Neural progenitor cell (in vitro differentiated cells): ENCODE data around the gene S100A12. TPM values are rescaled to one million over a fixed set of nuclear protein-coding genes. Genes with fewer than 3 reads are reported as not detected.

Source experiments
- DNase-seq: peaks from one replicate; pipeline ENCODE4 v3.0.0-alpha.2; 2016; ENCODE audit warnings: low spot score
- H2AFZ ChIP-seq: fragments of 200-600 bp; sonication (generic); replicated peaks from 2 replicates; pipeline ENCODE4 v1.6.1; 2016; ENCODE audit warnings: antibody characterized with exemption
- H3F3A ChIP-seq: fragments of 200-600 bp; sonication (generic); 2 replicates; pipeline ENCODE4 v1.6.1; 2016; ENCODE audit warnings: antibody characterized with exemption, low read depth
- H3K27ac ChIP-seq: fragments of 200-600 bp; sonication (generic); 2 replicates; pipeline ENCODE4 v1.5.1; 2016; ENCODE audit warnings: mild to moderate bottlenecking
- H3K27me3 ChIP-seq: fragments of 200-600 bp; sonication (generic); 2 replicates; pipeline ENCODE4 v1.6.1; 2016; ENCODE audit warnings: mild to moderate bottlenecking, moderate library complexity
- H3K36me3 ChIP-seq: fragments of 200-600 bp; sonication (generic); 2 replicates; pipeline ENCODE4 v1.5.1; 2016
- H3K4me1 ChIP-seq: fragments of 200-600 bp; sonication (generic); 2 replicates; pipeline ENCODE4 v1.6.1; 2016; ENCODE audit warnings: mixed run types
- H3K4me2 ChIP-seq: fragments of 200-600 bp; sonication (generic); 2 replicates; pipeline ENCODE4 v1.6.1; 2016
- H3K4me3 ChIP-seq: fragments of 200-600 bp; sonication (generic); 2 replicates; pipeline ENCODE4 v1.5.1; 2016
- H3K79me2 ChIP-seq: fragments of 200-600 bp; sonication (generic); 2 replicates; pipeline ENCODE4 v1.6.1; 2016; ENCODE audit warnings: low read depth
- H3K9ac ChIP-seq: fragments of 200-600 bp; sonication (generic); 2 replicates; pipeline ENCODE4 v1.6.1; 2016
- H3K9me3 ChIP-seq: fragments of 200-600 bp; sonication (generic); 2 replicates; pipeline ENCODE4 v1.5.1; 2016; ENCODE audit warnings: low read depth
- H4K20me1 ChIP-seq: fragments of 200-600 bp; sonication (generic); 2 replicates; pipeline ENCODE4 v1.6.1; 2016; ENCODE audit warnings: low read depth
- H3K27ac Mint-ChIP-seq: 3 replicates; pipeline ENCODE4 v1.8.0; 2021; ENCODE audit warnings: mixed read lengths
- H3K27me3 Mint-ChIP-seq: 2 replicates; pipeline ENCODE4 v1.8.0; 2022; ENCODE audit warnings: low read depth, mild to moderate bottlenecking, inconsistent platforms, moderate library complexity, mixed read lengths; ENCODE audit not compliant: insufficient read depth
- H3K36me3 Mint-ChIP-seq: 3 replicates; pipeline ENCODE4 v1.8.0; 2021; ENCODE audit warnings: mixed read lengths
- H3K4me1 Mint-ChIP-seq: 3 replicates; pipeline ENCODE4 v1.8.0; 2021; ENCODE audit warnings: mixed read lengths
- H3K4me3 Mint-ChIP-seq: 3 replicates; pipeline ENCODE4 v1.8.0; 2021; ENCODE audit warnings: mild to moderate bottlenecking, moderate library complexity, mixed read lengths
- H3K9me3 Mint-ChIP-seq: 3 replicates; pipeline ENCODE4 v1.8.0; 2020; ENCODE audit warnings: mixed read lengths
- EZH2 ChIP-seq: fragments of 200-600 bp; sonication (generic); IDR thresholded peaks from 2 replicates; pipeline ENCODE4 v1.6.1; 2017; ENCODE audit warnings: antibody characterized with exemption, mild to moderate bottlenecking, moderate library complexity
- EZH2phosphoT487 ChIP-seq: fragments of 200-600 bp; sonication (generic); IDR thresholded peaks from 2 replicates; pipeline ENCODE4 v1.6.1; 2017; ENCODE audit warnings: antibody characterized with exemption
- total RNA-seq: library from RNA; depleted of rRNA; stranded (reverse); fragments of >200 nt; gene quantifications from 2 replicates; pipeline ENCODE4 v1.2.3, GENCODE V29; 2015; ENCODE audit warnings: low replicate concordance
- TF ChIP-seq, protein P1 (sequence below): fragments of 200-600 bp; sonication (generic); IDR thresholded peaks from 2 replicates; pipeline ENCODE4 v1.5.1; 2017; ENCODE audit warnings: antibody characterized with exemption, mild to moderate bottlenecking

The S100A12 gene
- total RNA-seq, 1 donor from 2014 or later = not detected

DNA sequence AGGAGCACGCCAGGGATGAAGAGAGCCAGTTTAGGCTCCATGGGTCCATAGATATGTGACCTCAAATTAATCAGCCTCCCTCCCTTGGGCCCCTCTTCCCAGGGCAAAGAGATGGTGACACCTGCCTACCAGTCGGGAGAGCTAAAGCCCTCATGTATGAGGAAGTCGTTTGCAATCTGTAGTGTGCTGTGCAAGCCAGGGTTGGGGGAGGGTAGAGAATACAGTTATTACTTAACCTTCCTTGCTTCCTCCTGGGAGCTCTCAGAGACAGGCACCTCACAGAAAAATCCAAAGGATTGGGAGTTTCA, 30.7 kb downstream of the S100A12 start:
- Mint-ChIP-seq H3K4me3 (no peak overlapping the region), H3K36me3 (no peaks in the 10 kb centered on the region), H3K9me3 (no peaks in the 10 kb centered on the region), H3K27me3 (peaks cover 6% of the 10 kb centered on the region), H3K27ac (no peak overlapping the region), H3K4me1 (no peaks in the 10 kb centered on the region)
- H3K36me3 ChIP-seq = no peaks in the 10 kb centered on the region
- no peak overlapping the region for H3K4me2 ChIP-seq
- DNase-seq = no peak
- no peak overlapping the region for H2AFZ ChIP-seq
- no peaks in the 10 kb centered on the region for H3K9me3 ChIP-seq
- no peaks in the 10 kb centered on the region for H3K79me2 ChIP-seq
- H3K27ac ChIP-seq = no peak overlapping the region
- no peaks in the 10 kb centered on the region for H3F3A ChIP-seq
- H3K4me1 ChIP-seq = no peaks in the 10 kb centered on the region
- no peak overlapping the region for H3K4me3 ChIP-seq
- H3K27me3 ChIP-seq = no peaks in the 10 kb centered on the region
- TF ChIP-seq EZH2phosphoT487 (no peak), EZH2 (no peak)
- TF ChIP-seq, protein P1, sequence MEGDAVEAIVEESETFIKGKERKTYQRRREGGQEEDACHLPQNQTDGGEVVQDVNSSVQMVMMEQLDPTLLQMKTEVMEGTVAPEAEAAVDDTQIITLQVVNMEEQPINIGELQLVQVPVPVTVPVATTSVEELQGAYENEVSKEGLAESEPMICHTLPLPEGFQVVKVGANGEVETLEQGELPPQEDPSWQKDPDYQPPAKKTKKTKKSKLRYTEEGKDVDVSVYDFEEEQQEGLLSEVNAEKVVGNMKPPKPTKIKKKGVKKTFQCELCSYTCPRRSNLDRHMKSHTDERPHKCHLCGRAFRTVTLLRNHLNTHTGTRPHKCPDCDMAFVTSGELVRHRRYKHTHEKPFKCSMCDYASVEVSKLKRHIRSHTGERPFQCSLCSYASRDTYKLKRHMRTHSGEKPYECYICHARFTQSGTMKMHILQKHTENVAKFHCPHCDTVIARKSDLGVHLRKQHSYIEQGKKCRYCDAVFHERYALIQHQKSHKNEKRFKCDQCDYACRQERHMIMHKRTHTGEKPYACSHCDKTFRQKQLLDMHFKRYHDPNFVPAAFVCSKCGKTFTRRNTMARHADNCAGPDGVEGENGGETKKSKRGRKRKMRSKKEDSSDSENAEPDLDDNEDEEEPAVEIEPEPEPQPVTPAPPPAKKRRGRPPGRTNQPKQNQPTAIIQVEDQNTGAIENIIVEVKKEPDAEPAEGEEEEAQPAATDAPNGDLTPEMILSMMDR = no peak
- H4K20me1 ChIP-seq = no peaks in the 10 kb centered on the region
- no peak overlapping the region for H3K9ac ChIP-seq

DNA sequence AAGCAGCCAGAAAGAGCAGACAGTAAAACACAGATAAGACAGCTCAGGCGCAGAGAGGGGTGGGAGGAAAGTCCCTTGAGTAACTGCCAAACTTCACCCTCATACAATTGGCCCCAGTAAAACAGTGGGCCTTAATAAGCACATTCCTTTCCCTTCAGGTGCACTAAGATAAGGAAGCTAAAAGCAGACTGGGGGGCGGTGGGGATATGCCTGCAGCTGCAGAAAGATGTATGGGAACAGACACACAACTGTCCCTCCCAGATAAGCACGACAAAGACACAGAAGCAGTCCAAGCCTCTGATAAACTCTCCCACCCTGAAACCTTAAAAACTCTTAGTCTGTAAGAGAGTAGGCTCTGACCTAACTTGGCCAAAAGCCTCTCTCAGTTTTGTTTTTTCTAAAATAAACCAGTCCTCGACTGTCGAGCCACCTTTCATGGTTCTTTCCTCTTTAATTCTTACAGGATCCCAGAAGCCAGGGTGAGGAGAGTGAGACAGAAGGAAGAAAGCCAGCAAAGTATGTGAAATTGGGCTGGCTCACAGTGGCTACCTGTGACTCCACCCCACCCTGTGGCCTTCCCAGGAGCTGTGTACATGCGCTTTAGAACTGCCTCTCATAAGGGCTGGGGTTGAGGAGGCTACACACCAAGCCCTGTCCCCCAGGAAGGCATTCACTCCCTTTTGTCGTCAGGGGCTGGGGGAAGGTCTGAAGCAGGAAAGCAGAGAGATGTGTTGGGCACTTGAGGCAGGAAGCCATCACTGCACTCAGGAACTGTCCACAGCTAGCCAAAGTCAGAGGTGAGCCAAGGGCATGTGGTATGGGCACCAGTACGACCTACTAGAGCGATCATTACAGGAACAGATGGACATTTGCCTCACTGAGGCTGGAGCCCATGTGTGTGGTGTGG, 31.4 kb downstream of the S100A12 start:
- no peak overlapping the region for H3K27ac Mint-ChIP-seq
- Histone ChIP-seq H3K27ac (no peak overlapping the region), H3K4me2 (no peak overlapping the region), H2AFZ (no peak overlapping the region), H3F3A (no peaks in the 10 kb centered on the region), H3K36me3 (no peaks in the 10 kb centered on the region), H3K9me3 (no peaks in the 10 kb centered on the region), H3K27me3 (no peaks in the 10 kb centered on the region), H4K20me1 (no peaks in the 10 kb centered on the region), H3K79me2 (no peaks in the 10 kb centered on the region), H3K9ac (no peak overlapping the region), H3K4me3 (no peak overlapping the region), H3K4me1 (no peaks in the 10 kb centered on the region)
- H3K36me3 Mint-ChIP-seq = no peaks in the 10 kb centered on the region
- H3K4me3 Mint-ChIP-seq = no peak overlapping the region
- peaks cover 5% of the 10 kb centered on the region for H3K27me3 Mint-ChIP-seq
- no peaks in the 10 kb centered on the region for H3K9me3 Mint-ChIP-seq
- TF ChIP-seq, protein P1 = no peak
- TF ChIP-seq EZH2 = no peak
- TF ChIP-seq EZH2phosphoT487 = no peak
- no peaks in the 10 kb centered on the region for H3K4me1 Mint-ChIP-seq
- DNase-seq = no peak

DNA sequence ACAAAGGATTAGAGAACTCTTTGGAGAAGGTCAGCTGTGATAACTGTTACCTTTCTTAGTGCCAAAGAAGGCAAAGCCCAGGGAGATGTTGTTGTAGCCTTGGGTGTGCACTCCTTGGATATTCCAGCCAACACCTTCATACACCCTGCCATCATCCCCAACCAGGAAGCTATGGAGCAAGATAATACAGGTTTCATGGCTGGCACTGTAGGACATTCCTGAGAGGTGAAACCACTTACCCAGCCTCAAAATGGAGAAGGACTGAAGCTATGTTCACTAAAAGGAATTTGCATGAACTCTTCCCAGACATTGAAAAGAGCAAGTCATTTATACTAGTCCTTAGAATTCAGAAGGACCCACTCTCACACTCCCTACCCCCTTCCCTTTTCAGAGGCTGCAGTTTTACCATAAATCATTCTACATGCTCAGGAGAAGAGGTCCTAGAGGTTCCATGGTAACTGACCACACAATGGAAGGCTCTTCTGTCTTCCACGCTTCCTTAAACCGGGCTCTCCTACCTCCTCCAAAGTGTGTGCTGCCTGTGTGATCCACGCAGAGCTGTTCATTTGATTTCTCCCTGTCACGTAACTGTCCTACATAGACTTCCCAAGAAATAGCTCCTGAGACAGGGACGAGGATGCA, 32.3 kb downstream of the S100A12 start:
- TF ChIP-seq, protein P1 = no peak
- no peak for TF ChIP-seq EZH2phosphoT487
- no peak for TF ChIP-seq EZH2
- H3K36me3 ChIP-seq = no peaks in the 10 kb centered on the region
- H3K27me3 ChIP-seq = no peaks in the 10 kb centered on the region
- H4K20me1 ChIP-seq = no peaks in the 10 kb centered on the region
- Mint-ChIP-seq H3K27ac (no peak overlapping the region), H3K36me3 (no peaks in the 10 kb centered on the region), H3K27me3 (peaks cover 5% of the 10 kb centered on the region), H3K4me3 (no peak overlapping the region), H3K9me3 (no peaks in the 10 kb centered on the region), H3K4me1 (no peaks in the 10 kb centered on the region)
- no peaks in the 10 kb centered on the region for H3F3A ChIP-seq
- no peak overlapping the region for H3K4me3 ChIP-seq
- H3K4me2 ChIP-seq = no peak overlapping the region
- H3K27ac ChIP-seq = no peak overlapping the region
- H3K9me3 ChIP-seq = no peaks in the 10 kb centered on the region
- no peak overlapping the region for H3K9ac ChIP-seq
- no peaks in the 10 kb centered on the region for H3K4me1 ChIP-seq
- DNase-seq = no peak
- H2AFZ ChIP-seq = no peak overlapping the region
- no peaks in the 10 kb centered on the region for H3K79me2 ChIP-seq
